Measurements from ENCODE around the gene RNU6-7.

GRCh38 chr14:32183151-32184058 is 18.4 kb upstream of the RNU6-7 start:
- TF ChIP-seq SMC3 (IDR thresholded peaks at IDR 0.05; ENCODE audit: low read depth, low read length): no peak
- no peak for TF ChIP-seq CTCF (IDR thresholded peaks at IDR 0.05)
- no peak for TF ChIP-seq EP300 (IDR thresholded peaks at IDR 0.05; ENCODE audit: borderline replicate concordance in 1 of 2, low read depth in 1 of 2, low read length in 1 of 2)
- no peak for TF ChIP-seq FOXM1 (IDR thresholded peaks at IDR 0.05; ENCODE audit: low read depth)
- no peak for TF ChIP-seq EZH2phosphoT487 (IDR thresholded peaks at IDR 0.05; ENCODE audit: borderline replicate concordance, low read depth)
- TF ChIP-seq POLR2AphosphoS5 (IDR thresholded peaks at IDR 0.05; ENCODE audit: low read depth, low read length): no peak
- TF ChIP-seq YY1 (IDR thresholded peaks at IDR 0.05; ENCODE audit: low read depth): no peak
- TF ChIP-seq GABPA (IDR thresholded peaks at IDR 0.05; ENCODE audit: low read depth): no peak
- TF ChIP-seq SIN3A (IDR thresholded peaks at IDR 0.05; ENCODE audit: borderline replicate concordance, low read depth, low read length): no peak
